HG03575 (cell line): Measurements from ENCODE around the gene NDUFA11.

Experiments used
- ATAC-seq: cut with Tn5 transposase; IDR thresholded peaks from one replicate; pipeline ENCODE4 v1.9.1; 2021; ENCODE audit not compliant: unreplicated experiment, insufficient number of reproducible peaks, low FRiP score; ENCODE audit errors: extremely low read depth

The NDUFA11 gene

DNA sequence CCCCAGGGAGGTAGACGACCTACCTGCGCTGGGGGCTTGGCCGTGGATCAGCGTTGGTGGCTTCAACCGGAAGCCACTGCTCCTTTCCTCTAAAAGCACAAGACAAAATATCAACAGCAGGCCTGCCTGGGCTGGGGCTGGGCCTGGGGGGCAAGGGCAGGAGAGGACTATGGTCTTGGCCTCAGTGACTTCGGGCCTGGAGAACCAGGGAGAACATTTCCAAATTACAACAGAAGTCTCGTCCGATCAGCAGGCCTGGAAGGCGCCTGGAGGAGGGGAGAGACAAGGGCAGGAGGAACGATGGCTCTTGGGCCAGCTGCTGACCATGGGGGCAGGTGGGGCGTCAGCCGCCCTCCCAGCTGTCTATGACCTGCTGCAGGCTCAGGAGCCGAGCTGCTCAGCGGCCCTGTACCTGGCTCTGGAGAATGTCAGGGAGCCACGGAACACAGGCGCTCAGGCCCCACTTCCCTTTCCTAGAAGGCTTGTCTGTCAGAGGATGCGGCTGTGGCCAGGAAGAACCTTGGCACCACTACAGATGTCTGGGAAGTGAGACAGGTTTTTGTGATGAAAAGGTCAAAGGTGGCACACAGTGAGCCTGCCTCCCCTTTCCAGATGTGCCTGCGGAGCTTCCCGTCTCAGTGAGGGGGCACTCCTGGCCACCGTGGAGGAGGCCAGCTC, 29.9 kb upstream of the NDUFA11 start:
- no peak for ATAC-seq

DNA sequence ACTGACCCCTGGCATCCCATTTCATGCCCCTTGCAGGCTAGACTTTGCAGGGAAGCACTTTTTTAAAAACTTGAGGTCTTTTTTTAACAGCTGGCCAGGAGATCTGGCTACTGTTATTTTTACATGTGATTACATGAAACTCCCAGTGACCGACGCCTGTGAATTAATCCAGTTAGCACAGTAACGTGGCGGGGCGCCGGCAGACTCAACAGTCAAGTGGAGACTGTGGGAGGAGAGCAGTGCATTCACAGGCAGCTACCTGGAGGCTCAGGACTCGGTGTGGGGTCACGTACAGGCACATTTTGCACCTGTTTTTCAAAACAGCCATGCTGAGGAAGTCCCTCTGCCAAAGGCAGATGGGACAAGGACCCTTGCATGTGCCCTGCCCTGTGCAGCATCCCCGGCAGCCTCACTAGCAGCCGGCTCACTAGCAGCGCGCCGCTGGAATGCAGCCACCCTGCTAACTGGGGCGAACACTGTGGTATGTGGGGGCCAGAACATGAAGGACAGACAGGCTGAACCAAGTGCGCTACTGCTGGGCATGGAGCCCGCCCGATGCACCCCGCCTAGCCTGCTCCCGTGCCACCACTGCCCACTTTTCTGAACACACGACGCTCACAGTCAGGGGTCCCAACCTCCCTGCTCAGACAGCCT, 29.1 kb upstream of the NDUFA11 start:
- ATAC-seq = no peak

DNA sequence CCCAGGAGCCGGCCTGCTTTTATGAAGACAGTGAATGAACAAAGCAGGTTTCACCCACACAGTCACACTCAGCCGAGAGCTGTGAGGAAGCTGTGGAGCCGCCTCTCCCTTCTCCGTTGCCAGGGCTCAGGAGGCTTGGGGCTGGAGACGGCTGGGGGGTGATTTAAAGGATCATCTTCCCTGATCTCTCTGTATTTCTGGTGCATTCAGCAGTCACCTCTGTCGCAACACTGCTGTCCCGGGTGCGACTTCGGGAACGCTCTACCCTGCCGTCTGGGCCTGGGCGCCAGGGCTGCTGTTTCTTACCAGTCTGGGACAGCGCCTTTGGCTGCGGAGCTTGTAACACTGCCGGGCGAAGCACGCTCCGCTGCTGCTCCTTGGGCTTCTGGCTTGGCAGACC, 28.6 kb upstream of the NDUFA11 start:
- ATAC-seq = no peak

DNA sequence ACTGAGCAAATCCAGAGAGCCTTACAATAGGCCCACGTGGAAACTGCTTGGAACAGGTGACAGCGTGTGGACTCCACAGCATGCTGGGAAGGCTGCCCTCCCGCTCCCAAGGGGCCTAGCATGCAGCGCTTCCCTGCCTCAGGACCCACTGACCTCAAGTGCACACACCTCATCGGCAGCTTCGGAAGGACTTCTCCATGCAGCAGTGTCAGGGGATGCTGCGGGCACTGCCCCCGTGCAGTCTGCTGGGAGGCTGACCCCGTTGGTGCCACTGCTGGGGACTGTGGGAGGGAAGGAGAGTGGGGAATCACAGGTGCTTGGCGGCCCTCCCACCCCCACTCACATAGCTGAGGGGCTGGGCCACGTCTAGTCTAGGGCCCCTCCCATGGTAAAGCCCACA, 27.7 kb upstream of the NDUFA11 start:
- ATAC-seq = no peak

DNA sequence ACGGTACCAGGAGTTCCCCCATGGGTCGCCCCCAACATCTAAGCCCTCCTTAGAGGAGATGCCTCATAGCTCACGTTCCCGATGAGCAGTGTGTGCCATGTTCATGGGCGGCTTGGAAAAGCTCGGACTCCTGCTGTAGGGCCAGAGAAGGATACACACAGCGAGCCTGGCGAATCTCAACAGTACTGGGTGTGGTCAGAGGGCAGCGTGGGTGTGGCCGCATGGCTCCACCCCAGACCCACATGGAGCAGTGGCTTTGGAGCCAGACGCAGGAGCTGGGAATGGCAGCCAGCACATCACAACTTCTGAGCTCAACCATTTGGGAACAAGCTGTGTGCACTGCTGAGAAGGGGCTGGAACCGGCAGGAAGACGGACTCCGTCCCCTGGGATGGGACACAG, 26.0 kb upstream of the NDUFA11 start:
- no peak for ATAC-seq

DNA sequence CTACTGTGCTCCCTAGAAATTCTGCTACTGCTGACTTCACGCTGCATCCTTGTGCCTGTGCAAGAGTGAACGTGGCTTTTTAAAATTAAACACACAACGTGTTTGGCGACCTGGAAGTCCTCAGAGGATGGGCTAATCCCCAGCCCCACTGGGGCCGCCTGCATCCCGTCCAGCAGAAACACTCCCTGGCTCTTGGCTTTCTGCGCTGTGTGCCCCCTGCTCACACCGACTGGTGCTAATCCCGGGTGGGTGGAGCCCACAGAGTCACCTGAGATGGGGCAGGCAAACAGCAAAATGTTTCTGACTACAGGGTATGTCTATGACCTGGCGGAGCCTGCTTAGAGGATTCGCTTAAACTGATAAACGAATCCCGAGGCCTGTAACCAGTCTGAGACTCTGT, 25.6 kb upstream of the NDUFA11 start:
- ATAC-seq = no peak

DNA sequence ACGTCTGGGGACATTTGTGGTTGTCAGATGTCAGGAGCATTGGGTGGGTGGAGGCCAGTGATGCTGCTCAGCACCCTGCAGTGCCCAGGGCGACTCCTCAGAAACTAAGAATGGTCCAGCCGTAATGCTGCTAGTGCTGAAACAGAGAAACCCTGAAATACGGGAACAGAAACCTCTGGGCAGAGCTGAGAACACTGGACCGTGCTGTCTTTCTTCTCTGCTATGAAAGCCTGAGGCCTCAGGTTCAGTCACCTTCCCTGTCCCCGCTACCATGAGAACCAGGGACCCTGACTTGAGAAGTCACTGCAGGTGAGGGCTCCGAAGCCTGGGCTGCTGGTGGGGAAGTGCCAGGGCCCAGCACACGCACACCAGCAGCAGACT, 23.8 kb upstream of the NDUFA11 start:
- no peak for ATAC-seq

DNA sequence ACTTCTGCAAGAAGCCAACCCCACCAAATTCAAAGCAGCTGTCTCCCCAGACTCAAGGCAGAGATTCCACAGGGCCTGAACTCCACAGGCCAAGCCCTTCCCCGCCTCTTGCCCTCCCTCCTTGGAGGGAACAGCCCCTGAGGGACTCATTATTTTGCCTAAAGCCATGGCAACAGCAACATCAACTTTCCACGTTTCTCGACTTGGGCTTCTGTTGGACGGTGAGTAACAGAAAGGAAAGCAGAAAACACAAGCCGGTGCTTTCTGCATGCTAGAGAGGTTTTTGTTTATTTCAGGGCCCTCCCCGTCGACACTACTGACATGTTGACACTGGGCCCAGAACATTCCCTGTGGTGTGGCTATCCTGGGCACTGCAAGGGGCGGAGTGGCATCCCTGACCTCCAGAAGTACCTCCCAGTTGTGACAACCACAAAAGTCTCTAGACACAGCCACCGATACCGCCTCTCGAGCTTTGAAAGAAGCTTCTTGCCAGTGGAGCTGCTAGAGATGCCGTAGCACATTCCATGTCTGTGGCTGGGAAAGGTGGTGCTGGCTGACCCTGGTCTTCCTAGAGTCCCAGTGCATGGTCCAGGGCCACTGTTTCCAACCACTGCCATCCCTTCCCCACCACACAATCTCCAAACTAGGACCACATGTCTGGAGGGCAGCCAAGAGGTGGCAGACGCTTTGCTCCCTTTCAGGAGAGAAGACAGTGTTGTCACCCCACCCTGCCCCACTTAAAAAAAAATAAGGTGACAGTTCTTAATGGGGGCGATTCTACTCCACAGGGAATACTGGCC, 23.3 kb upstream of the NDUFA11 start:
- no peak for ATAC-seq

DNA sequence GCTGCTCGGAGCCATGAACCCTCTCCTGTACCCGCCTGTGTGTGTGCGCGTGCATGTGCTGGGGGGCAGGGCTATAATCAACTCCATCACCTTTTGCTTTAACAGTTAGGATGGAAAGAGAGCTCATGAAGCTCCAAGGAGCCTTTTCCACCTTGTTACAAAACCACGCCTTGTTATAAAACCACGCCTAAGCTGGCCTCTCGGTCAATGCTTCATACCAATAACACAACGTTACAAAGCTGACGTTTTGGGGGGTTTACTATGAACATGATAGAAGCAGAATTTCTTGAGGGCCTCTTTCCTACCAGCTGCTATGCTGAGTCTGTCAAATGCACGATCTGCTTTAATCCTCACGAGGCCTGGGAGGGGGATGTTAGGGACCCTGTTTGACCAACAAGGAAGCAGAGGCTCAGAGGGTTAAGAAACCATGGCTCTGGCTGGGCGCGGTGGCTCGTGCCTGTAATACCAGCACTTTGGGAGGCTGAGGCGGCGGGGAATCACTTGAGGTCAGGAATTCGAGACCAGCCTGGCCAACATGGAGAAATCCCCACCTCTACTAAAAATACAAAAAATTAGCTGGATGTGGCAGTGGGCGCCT, 22.3 kb upstream of the NDUFA11 start:
- no peak for ATAC-seq

DNA sequence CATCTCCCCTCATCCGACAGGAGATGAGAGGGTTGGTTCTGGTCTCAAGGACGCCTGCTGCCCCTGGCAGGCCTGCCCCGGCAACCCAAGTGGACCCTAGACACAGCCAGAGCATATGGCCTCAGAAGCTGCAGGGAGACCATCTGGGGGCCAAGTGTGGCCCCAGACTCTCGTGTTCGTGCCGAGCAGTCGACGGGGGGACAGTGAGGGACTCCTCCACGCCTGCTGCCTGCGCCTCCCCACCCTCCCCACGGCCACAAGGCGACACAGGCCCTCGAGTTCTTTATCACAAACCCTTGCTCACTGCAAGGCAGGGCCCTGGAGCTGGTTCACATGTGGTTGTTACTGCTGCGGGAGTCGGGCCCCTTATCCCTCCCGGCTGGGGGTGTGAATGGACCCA, 19.8 kb upstream of the NDUFA11 start:
- ATAC-seq = no peak

DNA sequence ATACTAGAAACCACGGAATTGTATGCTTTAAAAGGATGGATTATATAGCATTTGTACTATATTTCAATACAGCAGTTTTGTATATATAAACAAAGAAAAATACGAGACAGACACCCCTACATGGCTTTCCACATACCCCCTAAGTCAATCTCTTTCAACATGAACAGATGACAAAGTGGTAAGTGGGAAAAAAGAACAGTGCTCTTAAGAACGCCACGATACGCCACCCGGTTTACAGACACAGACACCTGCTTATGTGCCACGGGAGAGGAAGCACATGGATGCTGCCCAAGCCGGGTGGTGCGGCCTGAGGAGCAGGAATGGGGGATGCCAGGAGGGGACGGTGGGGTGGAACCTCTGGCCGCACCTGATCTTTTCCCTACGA, 18.6 kb upstream of the NDUFA11 start:
- ATAC-seq = no peak

DNA sequence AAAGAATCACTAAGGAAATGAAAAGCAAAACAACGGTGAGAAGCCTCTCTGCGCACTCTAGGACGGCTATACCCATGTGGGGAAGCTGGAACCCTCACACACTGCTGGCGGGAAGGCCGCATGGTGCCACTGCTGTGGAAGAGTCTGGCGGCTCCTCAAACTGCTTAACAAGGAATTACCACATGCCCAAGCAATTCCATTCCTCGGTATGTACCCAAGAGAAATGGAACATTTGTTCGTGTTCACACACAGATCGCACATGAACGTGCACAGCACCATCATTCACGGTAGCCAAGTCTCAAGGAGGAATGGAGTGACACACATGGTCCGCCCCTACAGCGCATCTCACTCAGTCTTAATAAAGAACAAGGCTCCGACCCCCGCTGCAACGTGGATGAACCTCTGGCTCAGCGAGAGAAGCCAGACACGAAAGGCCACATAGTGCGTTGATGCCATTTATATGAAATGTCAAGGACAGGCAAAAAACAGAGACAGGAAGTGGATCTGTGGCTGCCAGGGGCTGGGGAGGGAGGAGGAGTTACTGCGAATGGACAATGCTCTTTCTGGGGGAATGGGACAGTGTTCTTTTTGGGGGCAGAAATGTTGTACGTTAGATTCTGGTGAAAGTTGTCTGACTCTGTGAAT, 18.0 kb upstream of the NDUFA11 start:
- no peak for ATAC-seq

DNA sequence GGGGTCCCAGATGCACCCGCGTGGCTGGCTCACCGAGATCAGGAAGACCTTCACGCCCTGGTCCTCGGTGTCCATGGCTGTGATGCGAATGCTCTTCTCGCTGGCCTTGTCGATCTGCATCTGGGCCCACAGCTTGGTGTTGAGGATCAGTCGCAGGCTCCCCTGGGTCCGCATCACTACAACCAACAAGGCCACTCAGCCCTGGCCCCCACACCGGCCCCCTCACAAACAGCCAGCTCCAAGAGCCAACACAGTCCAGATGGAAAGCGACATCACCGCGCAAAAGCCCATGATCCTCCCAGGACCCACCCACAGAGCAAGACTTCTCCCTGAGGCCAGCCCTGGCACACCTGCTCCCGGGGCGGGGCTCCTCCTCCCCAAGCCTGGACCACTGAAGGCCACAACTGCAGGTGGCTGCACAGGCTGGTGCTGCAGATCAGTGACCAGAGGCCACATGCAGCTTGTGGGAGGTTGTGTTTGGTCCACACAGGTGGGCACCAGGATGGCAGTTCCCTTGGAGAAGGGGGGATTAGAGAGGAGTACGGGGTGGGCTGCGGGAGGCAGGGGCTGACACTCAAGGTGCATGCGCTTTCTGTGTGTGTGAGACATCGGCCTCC, 15.0 kb upstream of the NDUFA11 start:
- no peak for ATAC-seq

DNA sequence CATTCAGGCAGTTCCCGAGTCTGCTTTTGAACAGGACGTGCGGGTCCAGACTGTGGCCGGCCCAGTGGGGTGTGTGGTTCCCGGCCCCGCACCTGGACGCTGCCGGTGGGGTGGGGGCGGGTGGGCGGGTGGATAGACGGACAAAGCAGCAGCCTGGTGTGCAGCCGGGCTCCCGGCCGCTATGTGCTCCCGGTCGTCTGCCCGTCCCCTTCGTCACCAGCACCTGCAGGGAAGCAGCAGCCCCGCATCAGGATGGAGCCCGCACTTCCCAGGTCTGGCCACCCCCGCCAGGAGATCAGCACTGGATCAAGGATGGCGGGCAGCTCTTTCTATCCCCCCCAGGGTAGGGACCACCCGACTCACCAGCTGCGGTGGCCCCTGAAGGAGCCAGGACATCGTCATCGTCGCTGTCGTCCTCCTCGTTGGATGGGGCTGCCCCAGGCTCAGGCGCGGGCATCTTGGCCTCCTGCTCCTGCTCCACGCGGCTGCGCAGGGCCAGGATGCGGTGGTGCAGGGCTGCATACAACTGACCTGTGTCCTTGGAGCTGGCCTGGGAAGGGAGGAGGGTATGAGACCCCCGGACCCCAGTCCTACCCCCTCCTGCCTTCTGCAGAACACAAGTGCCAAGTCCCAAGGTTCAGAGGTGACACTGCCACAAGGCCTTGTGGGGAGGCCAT, 14.0 kb upstream of the NDUFA11 start:
- ATAC-seq = no peak

DNA sequence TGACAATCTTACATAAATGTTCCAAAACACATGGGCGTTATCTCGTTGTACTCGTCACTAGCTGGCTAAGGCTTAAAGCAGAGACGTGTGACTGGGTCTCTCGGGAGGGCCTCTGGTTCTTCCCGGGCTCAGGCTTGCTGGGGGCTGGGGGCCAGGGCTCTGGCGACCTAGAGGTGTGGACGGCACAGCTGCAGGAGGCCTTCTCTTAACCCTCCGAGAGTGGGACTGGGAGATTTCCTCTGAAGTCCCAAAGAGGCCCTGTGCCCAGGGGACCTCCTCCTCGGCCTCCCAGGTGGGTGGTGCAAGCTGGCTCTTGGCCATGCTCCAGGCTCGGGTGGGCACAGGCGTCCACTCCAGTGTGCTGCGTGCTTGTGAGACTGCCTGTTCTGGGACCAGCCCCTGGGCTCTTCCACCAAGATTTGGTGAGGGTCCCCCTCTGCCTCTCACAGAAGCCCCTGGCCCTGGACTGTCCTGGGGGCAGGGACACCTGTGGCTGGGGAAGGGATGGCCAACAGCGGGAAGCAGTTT, 12.7 kb upstream of the NDUFA11 start:
- ATAC-seq = no peak

DNA sequence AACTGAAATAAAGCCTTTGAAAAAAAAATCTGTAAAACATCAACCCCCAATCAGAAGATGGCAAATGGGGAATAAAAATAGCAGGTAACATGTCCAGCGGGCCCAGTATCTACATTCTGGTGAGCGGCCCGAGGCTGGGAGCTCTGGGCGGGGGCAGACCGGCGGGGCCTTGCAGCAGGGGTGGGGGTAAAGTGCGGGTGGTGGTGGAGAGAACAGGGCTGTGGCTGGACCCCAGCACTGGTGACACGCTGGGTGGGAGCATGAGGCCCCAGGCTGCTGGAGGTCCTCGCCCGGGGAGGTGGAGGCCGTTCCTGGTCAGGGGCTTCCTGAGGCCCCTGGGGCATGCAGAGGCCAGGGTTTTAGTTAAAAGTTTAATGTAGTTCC, 12.2 kb upstream of the NDUFA11 start:
- ATAC-seq = no peak

DNA sequence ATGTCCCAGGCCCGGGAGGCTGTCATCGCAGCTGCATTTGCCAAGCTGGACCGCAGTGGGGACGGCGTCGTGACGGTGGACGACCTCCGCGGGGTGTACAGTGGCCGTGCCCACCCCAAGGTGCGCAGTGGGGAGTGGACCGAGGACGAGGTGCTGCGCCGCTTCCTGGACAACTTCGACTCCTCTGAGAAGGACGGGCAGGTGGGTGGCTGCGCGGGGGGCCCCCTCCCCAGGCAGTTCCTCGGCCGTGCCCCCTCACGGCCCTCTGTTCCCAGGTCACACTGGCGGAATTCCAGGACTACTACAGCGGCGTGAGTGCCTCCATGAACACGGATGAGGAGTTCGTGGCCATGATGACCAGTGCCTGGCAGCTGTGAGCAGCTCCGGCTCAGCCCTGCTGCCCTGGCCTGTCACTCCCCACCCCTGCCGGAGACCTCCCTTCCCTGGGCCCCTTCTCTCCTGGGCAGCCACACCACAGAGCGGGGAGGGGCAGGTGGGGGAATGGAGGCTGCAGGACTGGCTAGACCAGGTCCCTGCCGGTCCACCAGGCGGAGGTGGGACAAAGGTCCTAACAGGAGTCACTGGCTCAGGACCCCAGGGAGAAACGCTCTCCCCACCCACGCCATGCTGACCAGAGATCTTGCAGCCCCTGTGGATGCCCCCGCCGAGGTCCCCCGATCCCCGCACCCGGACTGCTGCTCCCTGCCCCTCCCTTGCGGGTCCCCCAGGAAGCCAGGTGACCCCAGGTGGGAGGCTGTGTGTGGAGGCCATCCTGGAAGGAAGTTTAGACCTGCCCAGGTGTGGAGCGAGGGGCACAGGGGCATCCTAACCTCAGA, 11.6 kb upstream of the NDUFA11 start:
- ATAC-seq = no peak

DNA sequence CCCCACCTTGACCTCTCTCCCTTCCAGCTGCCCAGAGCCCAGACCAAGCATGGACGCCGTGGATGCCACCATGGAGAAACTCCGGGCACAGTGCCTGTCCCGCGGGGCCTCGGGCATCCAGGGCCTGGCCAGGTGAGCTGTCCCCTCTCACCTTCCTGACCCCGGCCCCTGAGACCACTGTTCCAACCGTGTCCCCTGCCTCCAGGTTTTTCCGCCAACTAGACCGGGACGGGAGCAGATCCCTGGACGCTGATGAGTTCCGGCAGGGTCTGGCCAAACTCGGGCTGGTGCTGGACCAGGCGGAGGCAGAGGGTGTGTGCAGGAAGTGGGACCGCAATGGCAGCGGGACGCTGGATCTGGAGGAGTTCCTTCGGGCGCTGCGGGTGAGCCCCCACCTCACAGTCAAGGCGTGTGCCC, 10.8 kb upstream of the NDUFA11 start:
- no peak for ATAC-seq
